ENCODE results near the gene PTGES2.

Gene PTGES2

GRCh38 chr9:128091571-128091970 lies 36.0 kb downstream of the PTGES2 start:
- ATAC-seq = peak; percentile 1; the same call in 2 of the 3 replicates

GRCh38 chr9:128091144-128091543 lies 36.4 kb downstream of the PTGES2 start:
- peak; percentile 86 for ATAC-seq

More at GRCh38 chr9:128091571-128091970, 36.0 kb downstream of the PTGES2 start:
- TF ChIP-seq ZNF70 (CRISPR knock-in tag; IDR thresholded peaks at IDR 0.05) (no peak), TOX (CRISPR knock-in tag; IDR thresholded peaks at IDR 0.05; ENCODE audit: borderline replicate concordance) (no peak), ZNF8 (CRISPR knock-in tag; IDR thresholded peaks at IDR 0.05) (no peak)

GRCh38 chr9:128089299-128089698 lies 38.2 kb downstream of the PTGES2 start:
- TF ChIP-seq ZNF8 (CRISPR knock-in tag; IDR thresholded peaks at IDR 0.05) (no peak), TCF4 (CRISPR knock-in tag; IDR thresholded peaks at IDR 0.05; ENCODE audit: borderline replicate concordance) (no peak), CSRNP3 (CRISPR knock-in tag; IDR thresholded peaks at IDR 0.05) (no peak), TSHZ2 (CRISPR knock-in tag; IDR thresholded peaks at IDR 0.05) (no peak), ESRRG (CRISPR knock-in tag; IDR thresholded peaks at IDR 0.05) (no peak), TOX (CRISPR knock-in tag; IDR thresholded peaks at IDR 0.05; ENCODE audit: borderline replicate concordance) (no peak), POU6F1 (CRISPR knock-in tag; IDR thresholded peaks at IDR 0.05; ENCODE audit: borderline replicate concordance, low read depth) (no peak), CSDC2 (CRISPR knock-in tag; IDR thresholded peaks at IDR 0.05) (no peak), ZC3H10 (CRISPR knock-in tag; IDR thresholded peaks at IDR 0.05) (no peak), ZNF70 (CRISPR knock-in tag; IDR thresholded peaks at IDR 0.05) (no peak), CREB5 (CRISPR knock-in tag; IDR thresholded peaks at IDR 0.05; ENCODE audit: low read depth) (no peak), ZNF565 (CRISPR knock-in tag; conservative IDR thresholded peaks at IDR 0.05; ENCODE audit: low read depth) (no peak), ISL1 (CRISPR knock-in tag; IDR thresholded peaks at IDR 0.05) (no peak), ARNTL (CRISPR knock-in tag; IDR thresholded peaks at IDR 0.05; ENCODE audit: borderline replicate concordance, low read depth) (no peak)
- no peak for ATAC-seq

More at GRCh38 chr9:128091144-128091543, 36.4 kb downstream of the PTGES2 start:
- no peak for TF ChIP-seq SNAI2 (CRISPR knock-in tag; IDR thresholded peaks at IDR 0.05)
- TF ChIP-seq ZFP30 (CRISPR knock-in tag; IDR thresholded peaks at IDR 0.05) = no peak

GRCh38 chr9:128088253-128088945 lies 39.1 kb downstream of the PTGES2 start:
- ATAC-seq = no peak
- no peak for TF ChIP-seq RARB (CRISPR knock-in tag; IDR thresholded peaks at IDR 0.05)

GRCh38 chr9:128087262-128087661 lies 40.3 kb downstream of the PTGES2 start:
- ATAC-seq = no peak
- TF ChIP-seq ZFP3 (CRISPR knock-in tag; IDR thresholded peaks at IDR 0.05) = no peak
- no peak for TF ChIP-seq TSHZ2 (CRISPR knock-in tag; IDR thresholded peaks at IDR 0.05)
- no peak for TF ChIP-seq ZFP30 (CRISPR knock-in tag; IDR thresholded peaks at IDR 0.05)
- TF ChIP-seq POU6F1 (CRISPR knock-in tag; IDR thresholded peaks at IDR 0.05; ENCODE audit: borderline replicate concordance, low read depth) = no peak
- no peak for TF ChIP-seq BACH2 (CRISPR knock-in tag; IDR thresholded peaks at IDR 0.05; ENCODE audit: borderline replicate concordance)
- no peak for TF ChIP-seq PATZ1 (CRISPR knock-in tag; IDR thresholded peaks at IDR 0.05; ENCODE audit: borderline replicate concordance)
- no peak for TF ChIP-seq ZNF8 (CRISPR knock-in tag; IDR thresholded peaks at IDR 0.05)
- no peak for TF ChIP-seq SNAI2 (CRISPR knock-in tag; IDR thresholded peaks at IDR 0.05)
- no peak for TF ChIP-seq CSDC2 (CRISPR knock-in tag; IDR thresholded peaks at IDR 0.05)

Measured in SK-N-SH treated with all-trans-retinoic acid at 6 μM for 48 hours (cell line).